ENCODE data around the gene DISC1.

- TF ChIP-seq POLR2A (IDR thresholded peaks at IDR 0.05; ENCODE audit: low read depth, low read length) (no peak), SPI1 (IDR thresholded peaks at IDR 0.05; ENCODE audit: low read depth, low read length) (no peak), POLR2AphosphoS5 (IDR thresholded peaks at IDR 0.05; ENCODE audit: low read depth, low read length) (no peak), TAF1 (IDR thresholded peaks at IDR 0.05; ENCODE audit: low read depth, low read length) (no peak), PAX5 (IDR thresholded peaks at IDR 0.05; ENCODE audit: insufficient read depth, low read length, severe bottlenecking) (no peak)
These were observed 187.4 kb downstream of the DISC1 start for GRCh38 chr1:231814021-231814420.

All from GM12891 (cell line).